HG03108 (cell line): ENCODE measurements around the gene RIMBP2.

Source experiments
- ATAC-seq: cut with Tn5 transposase; IDR thresholded peaks from one replicate; pipeline ENCODE4 v1.9.1; 2021; ENCODE audit warnings: moderate library complexity; ENCODE audit not compliant: unreplicated experiment

Gene RIMBP2

DNA sequence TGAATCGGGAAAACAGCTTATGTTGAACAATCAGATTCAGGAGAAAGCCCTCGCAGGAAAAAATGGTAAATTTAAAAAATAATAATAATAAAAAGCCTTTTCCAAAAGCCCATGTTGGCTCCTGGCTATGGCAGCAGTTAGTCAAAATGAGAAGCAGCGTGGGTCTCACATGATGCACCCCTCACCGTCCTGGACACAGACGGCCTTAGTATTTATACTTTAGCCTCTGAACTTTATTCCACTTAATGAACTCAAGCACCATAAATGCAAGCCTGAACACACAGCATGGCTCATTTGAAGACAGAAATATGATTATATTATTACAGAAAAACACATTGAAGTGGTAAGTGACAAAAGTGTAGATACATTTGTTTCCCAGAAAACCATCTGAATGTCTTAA lies 160.9 kb downstream of the RIMBP2 start:
- ATAC-seq, result no peak

DNA sequence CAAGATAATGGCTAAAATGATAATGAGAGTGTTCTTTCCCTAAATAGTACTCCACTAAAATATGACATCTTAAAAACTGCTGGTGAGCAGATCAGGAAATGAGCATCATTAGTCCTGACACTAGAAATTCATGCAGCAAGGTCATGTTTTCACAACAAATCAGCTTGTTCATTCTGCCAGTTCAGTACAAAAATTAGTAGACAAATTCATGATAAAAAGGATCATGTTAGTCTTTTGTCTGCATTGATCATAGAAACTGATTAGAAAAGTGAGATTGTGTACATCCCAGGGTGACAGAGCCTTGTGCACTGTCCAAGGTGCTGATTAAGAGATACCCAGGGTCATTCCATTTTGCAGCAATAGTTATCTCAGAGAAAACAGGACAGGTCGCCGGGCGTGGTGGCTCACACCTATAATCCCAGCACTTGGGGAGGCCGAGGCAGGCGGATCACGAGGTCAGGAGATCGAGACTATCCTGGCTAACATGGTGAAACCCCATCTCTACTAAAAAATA lies 163.6 kb downstream of the RIMBP2 start:
- ATAC-seq, result no peak

DNA sequence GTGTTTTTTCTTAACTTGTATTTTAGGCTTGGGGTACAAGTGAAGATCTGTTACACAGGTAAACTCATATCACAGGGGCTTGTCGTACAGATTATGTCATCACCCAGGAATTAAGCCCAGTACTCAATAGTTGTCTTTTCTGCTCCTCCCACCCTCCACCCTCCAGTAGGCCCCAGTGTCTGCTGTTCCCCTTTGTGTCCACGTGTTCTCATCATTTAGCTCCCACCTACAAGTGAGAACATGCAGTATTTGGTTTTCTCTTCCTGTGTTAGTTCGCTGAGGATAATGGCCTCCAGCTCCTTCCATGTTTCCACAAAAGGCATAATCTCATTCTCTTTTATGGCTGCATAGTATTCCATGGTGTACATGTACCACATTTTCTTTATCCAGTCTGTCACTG lies 166.7 kb downstream of the RIMBP2 start:
- no peak for ATAC-seq

DNA sequence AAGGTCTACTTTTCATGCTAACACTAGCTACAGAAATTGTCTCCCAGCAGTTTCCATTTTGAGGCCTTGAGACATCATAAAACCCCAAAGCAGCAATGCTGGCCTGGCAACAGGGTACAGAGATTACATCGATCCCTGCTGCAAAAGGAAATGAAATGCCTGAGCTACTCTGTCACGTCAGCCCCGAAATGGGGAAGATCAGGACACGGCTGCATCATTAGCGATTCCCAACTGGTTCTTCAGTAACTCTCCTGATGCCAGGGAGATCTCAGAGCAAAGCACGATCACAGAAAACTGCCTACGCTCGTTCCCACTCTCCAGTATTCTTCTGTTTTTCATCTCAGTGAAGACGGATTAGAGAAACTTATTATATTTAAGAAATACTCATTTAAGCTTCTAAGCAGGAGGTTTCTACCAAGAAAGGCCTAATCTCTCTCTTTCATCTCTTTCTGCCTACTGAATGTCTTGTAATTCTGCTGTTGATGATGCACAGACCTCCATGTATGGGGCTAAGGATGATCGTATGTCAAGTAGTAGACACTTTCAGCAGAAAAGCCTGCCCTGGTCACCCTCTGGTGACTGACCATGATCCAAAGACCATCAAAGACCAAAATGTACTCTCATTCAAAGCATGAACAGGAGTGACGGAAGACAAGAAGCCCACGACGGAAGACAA lies 168.5 kb downstream of the RIMBP2 start:
- no peak for ATAC-seq

DNA sequence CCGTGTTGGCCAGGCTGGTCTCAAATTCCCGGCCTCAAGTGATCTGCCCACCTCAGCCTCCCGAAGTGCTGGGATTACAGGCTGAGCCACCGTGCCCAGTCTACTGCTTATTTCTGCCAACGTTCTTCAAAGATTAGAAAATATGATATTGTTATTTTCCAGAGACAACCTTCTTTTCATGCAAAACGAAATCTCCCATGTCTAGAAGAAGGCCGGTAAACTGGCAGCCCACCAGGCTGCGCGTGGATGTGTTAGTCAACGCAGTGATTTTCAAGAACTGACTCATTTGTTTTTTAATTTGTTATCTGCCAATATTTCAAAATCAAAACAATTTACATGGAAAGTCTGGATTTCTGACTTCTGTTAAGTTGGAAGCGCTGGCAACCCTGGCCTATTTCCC lies 169.6 kb downstream of the RIMBP2 start:
- no peak for ATAC-seq

DNA sequence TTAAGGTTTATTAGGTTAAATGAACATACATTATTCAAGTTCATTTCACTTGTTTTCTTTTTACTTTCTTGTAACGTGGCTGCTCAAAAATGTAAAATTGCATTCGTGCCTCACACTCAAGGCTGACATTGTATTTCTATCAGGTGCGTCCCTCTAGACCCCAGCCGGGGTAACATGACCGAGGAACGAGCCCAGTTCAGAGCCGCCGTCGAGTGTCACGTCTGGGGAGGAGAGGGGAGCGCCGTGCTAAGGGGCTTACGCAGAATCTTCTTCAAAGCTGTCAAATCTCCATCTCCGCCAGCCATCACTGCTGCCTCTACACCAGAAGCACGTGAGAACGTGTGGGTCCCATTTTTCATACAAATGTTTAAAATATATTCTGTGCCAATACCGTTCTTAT lies 170.6 kb downstream of the RIMBP2 start:
- ATAC-seq, result no peak

DNA sequence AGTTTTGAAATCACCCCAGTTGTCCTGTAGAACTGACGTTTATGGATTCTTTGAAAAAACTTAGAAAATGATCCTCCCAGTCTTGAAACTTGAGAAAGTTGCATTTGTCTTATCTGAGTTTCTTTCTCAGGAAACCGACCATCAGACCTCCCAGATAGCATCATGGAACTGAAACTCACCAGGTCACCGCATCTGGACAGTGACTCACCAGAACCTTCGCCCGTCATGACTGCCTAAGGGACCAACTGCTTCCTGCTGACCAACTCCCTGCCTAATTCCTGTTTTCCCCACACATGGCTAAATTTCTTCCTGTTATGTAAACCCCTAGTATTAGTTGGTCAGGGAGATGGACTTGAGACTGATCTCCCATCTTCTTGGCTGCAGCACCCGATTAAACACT lies 175.7 kb downstream of the RIMBP2 start:
- ATAC-seq, result no peak

DNA sequence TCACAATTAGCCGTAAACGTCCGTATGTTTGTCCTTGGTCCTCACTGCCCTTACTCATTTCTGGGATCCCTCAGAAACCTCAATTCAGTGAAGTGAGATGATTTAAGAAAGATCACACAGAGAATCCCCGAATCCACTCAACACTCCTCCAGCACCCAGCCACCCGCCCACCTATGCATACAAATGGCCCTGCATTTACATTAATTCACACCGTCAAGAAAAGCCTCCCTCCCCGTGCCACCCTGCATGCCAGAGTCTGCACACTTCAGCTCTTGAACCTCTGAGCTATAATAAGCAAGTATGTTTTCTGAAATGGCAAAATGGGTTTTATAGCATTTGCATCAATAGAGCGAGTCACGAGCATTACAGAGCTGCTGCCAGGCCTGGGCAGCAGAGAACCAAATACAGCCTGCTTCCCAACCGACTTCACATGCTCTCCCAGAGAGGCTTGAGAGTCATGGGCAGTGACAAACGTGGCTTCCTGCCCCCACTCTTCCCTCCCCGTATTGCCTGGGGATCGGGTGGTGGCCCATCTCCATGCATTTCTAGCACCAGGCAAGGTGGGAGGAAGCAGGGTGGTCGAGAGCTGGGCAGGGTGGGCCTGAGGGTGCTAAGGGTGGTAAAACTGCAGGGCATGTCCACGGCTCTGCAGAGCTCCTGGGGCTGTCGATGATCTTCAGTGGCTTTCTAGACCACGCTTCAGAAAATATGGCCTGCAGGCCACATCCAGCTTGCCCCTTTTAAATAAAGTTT lies 177.6 kb downstream of the RIMBP2 start:
- ATAC-seq, result no peak

DNA sequence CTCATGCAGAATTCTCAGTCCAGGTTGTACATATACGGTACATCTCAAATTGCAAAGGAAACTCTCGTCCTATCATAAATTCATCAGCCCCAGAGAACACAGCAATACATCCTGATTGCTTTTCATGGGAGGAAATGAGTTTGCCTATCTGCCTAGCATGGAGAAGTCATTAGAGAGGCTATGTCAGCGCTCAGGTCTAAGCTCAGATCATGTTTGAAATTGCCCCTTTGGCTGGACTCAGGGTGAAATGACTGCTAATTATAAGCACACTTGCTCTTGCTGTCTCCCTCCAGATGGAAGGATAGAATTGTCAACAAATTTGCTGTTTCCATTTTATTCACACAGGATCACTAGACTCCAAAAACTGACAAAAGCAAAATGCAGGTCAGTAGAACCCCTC lies 178.4 kb downstream of the RIMBP2 start:
- no peak for ATAC-seq

DNA sequence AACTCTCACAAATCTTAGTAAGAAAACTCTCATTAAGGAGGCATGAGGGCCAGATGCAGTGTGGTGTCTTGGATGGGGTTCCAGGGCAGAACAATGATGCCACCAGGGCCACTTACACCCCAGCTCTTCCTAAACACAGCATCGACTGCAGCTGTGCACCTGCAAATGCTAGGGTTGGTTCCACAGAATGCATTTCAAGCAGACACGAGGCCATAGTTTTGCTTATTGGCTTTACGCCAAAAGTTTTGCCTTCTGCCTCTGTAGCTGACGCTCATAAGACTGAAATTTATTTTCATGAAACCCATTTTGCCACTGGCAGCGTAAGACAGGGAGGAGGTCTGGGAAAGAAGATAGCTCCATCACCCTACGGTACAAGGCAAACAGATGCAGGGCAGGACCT lies 179.0 kb downstream of the RIMBP2 start:
- ATAC-seq, result no peak

DNA sequence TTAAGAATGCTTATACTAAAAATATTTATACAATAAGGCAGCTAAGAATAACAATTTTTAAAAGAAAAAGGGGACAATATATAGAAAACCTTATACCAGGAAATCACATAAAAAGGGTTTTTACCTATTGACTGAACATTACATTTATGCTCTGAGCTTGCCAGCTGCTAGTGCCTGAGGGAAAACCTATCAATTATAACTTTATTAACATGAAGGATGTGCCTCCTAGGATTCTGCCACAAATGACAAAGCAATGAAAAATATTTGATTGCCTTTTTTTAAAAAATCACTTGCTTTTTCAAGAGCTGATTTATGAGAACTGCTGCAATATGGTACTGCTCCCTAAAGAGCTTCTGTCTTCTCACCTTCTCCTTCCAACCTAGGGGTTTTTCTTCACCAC lies 185.7 kb downstream of the RIMBP2 start:
- ATAC-seq, result no peak

DNA sequence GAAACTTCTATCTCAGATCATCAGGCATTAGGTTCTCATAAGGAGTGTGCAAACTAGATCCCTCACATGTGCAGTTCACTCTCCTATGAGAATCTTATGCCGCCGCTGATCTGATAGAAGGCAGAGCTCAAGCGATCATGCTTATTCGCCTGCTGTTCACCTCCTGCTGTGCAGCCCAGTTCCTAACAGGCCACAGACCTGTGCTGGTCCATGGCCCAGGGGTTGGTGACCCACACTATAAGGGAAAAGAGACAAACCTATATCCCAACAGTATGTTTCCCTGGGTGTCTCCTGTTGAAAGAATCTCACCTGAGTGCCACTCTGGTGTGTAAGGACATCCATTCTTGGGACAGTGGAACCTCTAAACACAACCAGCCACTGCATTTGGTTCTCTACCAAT lies 186.3 kb downstream of the RIMBP2 start:
- no peak for ATAC-seq

DNA sequence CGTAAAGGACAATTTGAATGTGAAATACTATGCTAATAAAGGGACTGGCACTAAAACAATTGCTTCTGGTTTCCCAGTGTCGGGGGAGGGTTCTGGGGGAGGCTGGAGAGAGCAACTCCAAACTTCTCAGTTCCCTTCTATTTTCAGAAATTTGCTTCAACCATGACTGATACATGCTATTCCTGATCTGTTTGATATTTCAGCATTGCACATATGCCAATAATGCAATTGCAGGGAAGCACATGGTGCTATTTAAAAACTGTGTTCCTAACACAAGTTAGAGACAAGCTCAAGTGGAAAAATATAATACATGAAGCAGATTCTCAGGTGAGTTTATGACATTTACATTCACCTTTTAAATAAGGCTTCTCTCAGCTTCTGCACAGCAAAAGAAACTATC lies 188.9 kb downstream of the RIMBP2 start:
- no peak for ATAC-seq

DNA sequence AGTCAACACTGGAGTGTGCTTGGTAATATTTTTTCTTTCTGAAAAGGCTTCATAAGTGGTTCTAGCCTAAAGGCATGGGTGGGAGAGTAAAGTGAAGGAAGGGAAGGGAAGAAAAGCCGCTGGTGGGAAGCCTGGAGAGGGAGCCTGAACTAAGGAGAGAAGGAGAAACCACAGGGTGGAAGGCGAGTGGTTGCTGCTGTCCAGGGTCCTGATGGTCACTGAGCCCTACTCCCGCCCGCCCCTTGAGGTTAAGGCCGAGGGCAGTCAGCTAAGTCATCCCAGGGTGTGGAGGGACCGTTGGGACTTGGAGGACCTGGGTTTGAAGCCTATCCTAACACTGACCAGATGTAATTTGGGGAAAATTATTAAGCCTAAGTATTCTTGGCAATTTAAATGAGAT lies 189.3 kb downstream of the RIMBP2 start:
- no peak for ATAC-seq

DNA sequence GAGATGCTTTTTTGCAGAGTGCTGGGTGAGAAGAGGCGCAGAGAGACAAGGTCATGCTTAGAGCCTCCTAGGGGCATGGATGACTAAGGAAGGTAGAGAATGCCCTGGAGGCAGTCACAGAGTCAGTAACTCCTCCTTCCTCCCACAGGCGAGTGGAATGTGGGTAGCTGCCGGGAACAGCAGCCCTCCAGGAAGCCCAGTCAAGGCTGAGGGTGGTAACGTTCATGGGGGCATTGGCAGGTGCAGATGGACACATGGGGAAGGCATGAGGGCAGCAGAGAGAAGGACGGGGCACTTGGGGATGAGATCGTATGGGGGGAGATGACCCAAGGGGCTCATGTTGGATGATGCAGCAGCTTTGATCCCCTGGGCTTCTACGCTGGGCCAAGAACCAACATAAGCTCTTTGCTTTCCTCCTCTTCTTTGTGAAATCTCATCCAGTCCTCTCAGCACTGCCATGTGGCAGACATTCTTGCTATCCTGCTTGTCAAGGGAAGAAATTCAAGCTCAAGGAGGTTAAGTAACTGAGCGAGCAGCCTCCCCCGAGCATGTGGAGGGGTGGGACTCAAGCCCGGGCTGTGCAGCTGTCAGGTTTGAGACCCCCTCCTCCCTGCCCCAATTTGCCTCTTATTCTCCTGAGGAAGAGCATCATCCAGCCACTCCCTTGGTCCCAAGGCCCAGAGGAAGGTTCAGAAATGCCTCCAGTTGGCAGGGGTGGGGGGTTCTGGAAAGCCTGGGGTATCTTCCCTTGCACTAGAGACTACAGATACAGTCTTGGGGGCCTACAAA lies 190.5 kb downstream of the RIMBP2 start:
- ATAC-seq, result no peak

DNA sequence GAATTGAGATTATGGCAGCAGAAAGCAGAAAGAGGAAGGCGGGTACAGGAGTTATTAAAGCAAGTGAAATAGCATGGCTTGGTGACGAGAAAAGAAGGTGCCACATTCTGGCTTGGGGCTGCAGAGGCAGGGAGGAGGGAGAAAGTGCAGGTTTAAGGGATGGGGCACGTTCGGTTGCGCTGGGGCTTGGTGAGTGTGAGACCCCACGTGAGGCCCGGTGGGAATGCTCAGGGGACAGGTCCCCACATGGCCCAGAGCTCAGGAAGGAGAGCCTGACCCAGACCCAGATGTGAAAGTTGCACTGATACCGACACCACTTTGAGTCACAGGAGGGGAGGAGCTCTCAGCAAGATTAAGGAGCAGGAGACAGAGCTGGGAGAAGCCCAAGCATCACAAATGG lies 191.3 kb downstream of the RIMBP2 start:
- ATAC-seq, result no peak

DNA sequence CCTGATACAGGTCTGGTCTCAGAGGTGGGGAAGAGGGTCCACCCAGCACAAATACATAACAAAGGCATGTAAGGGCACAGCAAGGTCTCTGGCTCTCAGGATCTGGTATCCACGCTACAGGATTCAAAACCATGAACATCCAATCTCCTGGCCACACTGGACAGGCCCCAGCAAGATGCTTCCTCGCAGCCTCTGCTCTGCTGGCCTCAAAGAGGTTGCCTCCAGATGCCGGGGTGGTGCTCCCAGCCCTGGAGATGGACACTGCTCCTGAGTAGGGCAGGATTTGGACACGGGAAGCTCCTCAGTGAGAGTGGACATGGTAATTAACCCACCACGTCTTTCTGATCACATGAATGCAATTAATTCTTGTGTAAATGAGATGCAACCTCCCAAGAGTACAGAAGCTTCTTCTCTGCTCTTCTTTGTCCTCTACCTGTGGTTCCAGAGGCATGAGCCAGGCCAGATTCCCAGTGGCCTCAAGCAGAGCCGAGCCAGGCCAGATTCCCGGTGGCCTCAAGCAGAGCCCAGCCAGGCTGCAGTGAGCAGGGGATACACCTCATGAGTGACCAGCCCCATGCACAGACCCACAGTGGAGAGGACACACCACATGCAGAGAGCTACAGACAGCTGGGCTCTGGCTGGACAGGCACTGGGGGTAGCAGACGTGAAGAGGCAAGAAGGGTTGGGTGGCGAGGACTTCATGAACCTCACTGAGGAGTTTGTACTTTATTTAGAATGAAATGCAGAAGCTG lies 192.1 kb downstream of the RIMBP2 start:
- ATAC-seq, result no peak

DNA sequence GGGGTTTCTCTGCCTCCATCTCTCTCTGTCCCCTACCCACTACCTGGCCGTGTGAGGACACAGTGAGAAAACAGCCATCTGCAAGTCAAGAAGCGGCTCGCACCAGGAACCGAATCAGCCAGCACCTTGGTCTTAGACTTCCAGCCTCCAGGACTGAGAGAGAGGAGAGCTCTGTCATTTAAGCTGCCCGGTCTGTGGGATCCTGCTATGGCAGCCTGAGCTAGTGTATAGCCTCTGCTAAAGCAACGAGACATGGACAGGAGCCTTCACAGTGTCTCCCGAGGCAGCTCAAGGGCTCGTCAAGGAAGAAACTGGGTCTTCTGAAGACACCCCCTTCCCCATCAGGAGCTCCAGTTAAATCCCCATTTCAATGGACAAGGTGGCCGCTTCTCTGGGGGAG lies 192.9 kb downstream of the RIMBP2 start:
- no peak for ATAC-seq

DNA sequence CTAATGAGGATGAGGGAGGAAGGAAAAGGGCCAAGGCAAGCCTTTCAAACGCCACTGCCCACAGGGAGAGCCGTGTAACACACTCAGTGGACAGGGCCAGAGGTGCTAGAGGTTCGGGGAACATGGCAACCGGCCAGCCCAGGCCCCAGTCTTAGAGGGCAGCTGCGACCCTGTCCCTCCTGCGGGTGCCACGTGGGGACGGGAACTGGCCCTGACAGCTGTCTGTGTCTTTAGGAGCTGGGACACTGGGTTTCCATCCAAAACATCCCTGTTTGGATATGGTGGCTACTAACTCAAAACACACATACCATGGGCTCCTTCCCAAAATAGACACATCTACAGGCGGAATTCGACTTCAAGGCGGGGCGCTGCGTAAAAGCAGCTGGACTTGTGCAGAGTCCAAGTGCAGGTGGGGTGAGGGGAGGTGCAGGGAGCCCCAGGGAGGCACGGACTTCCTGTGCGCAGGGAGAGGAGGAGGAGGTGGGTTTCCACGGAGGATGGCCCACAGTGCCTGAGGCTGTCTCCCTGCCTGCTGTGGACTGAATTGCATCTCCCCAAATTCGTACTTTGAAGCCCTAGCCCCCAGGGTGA lies 193.8 kb downstream of the RIMBP2 start:
- ATAC-seq, result no peak

DNA sequence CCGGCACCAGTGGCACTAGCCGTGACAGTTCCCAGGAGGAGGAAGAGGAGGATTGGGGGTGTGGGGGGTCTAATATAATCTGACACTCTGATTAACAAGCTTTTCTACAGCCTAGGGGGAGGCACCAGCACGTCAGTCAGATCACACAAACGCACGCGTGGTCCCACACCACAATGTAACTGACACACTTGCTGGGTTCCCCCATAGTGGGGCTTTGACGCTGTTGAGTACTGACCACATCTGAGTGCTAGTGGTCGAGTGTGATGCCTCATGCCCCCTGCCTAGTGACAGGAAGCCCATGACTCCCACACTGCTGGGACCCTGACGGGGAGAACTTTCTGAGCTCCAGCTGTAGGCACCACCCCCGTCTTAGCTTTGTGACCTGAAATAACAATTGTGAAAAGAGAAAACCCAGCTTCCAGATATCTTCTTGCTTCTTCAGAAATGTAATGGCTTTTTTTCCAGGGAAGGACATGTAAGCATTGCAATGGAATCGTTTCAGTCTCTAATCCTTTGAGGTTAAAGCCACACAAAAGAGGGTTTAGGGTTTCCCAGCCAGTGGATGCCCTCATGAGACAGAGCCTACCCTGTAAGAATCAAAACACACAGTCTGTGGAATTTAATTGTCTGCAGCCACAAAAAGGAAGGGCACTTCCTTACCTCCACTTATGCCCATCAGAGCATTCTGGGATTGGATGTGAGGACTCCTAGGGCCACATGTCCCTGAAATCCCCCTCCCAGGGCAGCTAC lies 194.5 kb downstream of the RIMBP2 start:
- ATAC-seq, result no peak
